ENCODE results near the gene PDLIM1. TPM values are rescaled to one million over a fixed set of nuclear protein-coding genes. Genes with fewer than 3 reads are reported as not detected.

The PDLIM1 gene
- total RNA-seq, 2 donors from 2014 or later = 1.4 to 1.7 TPM

DNA sequence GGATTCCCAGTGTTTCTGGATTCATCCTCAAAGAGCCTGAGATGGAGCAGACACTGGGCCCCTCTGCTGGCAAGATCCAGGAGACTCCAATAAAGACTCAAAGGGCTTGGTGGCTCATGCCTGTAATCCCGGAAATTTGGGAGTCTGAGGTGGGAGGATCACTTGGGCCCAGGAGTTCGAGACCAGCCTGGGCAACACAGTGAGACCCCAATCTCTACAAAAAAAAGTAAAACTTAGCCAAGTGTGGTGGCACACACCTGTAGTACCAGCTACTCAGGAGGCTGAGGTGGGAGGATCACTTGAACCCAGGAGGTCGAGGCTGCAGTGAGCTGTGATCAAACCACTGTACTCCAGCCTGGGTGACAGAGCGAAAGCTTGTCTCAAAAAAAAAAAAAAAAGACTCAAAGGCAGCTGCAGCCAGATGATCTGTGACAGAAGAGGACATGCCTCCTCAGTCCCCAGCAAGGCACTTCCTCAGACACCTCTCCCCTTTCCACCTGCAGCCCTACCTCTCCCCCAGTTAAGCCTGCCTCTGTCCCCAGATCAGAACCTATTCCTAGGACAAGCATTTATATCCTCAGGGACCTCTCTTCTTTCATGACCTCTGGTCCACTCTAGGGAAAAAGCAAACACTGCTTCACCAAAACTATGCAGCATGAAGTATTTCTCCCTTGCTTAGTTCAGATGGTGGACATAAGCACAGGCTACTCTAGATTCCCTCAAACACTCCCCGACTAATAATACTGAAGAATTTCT lies 27.9 kb downstream of the PDLIM1 start:
- no peaks in the 10 kb centered on the region for H3K9me3 Mint-ChIP-seq

DNA sequence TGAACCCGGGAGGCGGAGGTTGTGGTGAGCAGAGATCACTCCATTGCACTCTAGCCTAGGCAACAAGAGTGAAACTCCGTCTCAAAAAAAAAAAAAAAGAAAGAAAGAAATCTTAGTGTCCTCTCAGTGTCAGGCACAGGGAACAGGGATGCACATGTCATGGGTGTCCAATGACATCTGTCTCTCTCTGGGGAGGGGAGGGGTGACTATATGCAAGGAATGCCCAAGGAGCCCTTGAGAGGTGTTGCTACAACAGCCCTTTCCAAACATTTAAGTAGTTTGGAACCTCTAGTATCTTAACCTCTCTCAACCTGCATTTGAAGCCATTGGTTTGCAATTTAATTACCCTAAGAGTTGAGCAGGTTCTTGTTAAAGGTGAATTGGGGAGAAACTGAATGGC lies 28.9 kb downstream of the PDLIM1 start:
- H3K36me3 Mint-ChIP-seq (ENCODE audit: insufficient read depth in 2 of 2) = no peaks in the 10 kb centered on the region
- DNase-seq = no peak
- H3K27ac Mint-ChIP-seq = no peak overlapping the region

More for the DNA sequence above, 27.9 kb downstream of the PDLIM1 start:
- Mint-ChIP-seq H3K27me3 (ENCODE audit: low read depth) (no peaks in the 10 kb centered on the region), H3K4me1 (ENCODE audit: low read depth) (no peaks in the 10 kb centered on the region), H3K27ac (no peak overlapping the region), H3K4me3 (no peak overlapping the region), H3K36me3 (ENCODE audit: insufficient read depth in 2 of 2) (no peaks in the 10 kb centered on the region)
- DNase-seq (no peak), ATAC-seq (replicated peaks in 1 of 2) (no peak)

DNA sequence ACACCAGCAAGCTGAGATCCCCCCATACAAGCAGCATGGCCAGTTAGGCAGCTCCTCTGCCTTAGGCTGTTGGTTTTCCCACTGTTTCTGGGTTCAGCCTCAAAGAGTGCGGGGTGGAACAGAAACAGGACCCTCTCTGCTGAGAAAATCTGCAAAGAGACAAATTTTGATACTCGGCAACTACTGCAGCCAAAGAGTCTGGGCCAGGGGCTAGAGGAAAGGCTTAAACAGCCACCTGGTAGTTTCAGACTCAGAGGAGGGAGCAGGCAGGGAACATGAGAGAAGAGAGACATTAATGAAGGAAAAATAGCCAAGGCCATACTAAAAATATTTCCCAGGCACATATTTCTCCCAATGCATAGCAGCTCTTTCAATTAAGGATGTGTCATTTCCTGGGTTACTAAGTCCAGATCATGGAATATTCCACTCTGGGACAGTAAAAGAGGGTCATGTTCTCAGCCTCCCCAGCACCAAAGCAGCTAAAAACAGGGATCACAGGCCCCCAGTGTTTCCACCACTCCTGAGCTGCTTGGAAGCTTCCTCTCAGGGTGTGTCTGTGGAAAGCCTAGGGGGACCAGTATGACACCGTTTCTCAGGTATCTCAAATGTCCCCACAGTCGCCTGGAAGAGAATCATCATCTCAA lies 29.8 kb downstream of the PDLIM1 start:
- Mint-ChIP-seq H3K9me3 (no peaks in the 10 kb centered on the region), H3K4me1 (ENCODE audit: low read depth) (no peaks in the 10 kb centered on the region), H3K36me3 (ENCODE audit: insufficient read depth in 2 of 2) (no peaks in the 10 kb centered on the region), H3K27me3 (ENCODE audit: low read depth) (no peaks in the 10 kb centered on the region), H3K27ac (no peak overlapping the region), H3K4me3 (no peak overlapping the region)
- DNase-seq (no peak), ATAC-seq (replicated peaks in 1 of 2) (no peak)

More for the DNA sequence above, 28.9 kb downstream of the PDLIM1 start:
- H3K9me3 Mint-ChIP-seq = no peaks in the 10 kb centered on the region
- H3K27me3 Mint-ChIP-seq (ENCODE audit: low read depth) = no peaks in the 10 kb centered on the region
- no peak overlapping the region for H3K4me3 Mint-ChIP-seq
- no peak for ATAC-seq (replicated peaks in 1 of 2)
- H3K4me1 Mint-ChIP-seq (ENCODE audit: low read depth) = no peaks in the 10 kb centered on the region

DNA sequence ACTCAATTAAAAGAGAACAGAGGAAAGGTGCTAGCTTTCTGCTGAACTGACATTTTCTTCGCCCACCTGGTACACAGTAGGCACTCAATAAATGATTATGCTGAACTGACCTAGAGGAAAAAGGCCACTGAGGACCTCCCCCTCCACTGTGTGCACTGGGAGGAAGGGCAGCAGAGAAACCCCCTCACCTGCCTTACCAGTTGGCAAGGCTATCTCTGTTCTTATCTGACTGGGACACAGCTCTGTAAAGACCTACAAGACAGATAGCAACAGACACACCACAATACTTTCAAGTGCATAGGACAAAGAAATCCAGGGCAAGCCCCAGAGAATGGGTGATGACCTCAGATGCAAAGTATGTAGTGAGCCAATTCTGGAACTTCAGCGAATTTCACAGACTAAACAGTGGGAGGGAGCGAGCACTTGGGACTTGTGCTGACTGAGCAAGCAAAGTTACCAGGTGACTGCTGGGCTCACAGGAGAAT lies 30.4 kb downstream of the PDLIM1 start:
- Mint-ChIP-seq H3K36me3 (ENCODE audit: insufficient read depth in 2 of 2) (no peaks in the 10 kb centered on the region), H3K4me3 (no peak overlapping the region), H3K27ac (no peak overlapping the region), H3K27me3 (ENCODE audit: low read depth) (no peaks in the 10 kb centered on the region), H3K4me1 (ENCODE audit: low read depth) (no peaks in the 10 kb centered on the region), H3K9me3 (peaks cover 0 to 2% of the 10 kb centered on the region in 2 donors)
- DNase-seq (no peak), ATAC-seq (replicated peaks in 1 of 2) (peak in 1 of 2 donors; percentile 15)

DNA sequence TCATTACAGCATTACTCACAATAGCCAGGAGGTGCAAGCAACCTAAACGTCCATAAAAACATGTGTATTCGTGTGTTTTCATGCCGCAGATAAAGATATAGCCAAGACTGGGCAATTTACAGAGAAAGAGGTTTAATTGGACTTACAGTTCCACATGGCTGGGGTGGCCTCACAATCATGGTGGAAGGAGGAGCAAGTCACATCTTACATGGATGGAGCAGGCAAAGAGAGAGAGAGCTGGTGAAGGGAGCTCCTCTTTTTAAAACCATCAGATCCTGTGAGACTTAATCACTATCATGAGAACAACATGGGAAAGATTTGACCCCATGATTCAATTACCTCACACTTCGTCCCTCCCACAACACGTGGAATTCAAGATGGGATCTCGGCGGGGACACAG lies 33.0 kb downstream of the PDLIM1 start:
- H3K27ac Mint-ChIP-seq = no peak overlapping the region
- ATAC-seq (replicated peaks in 1 of 2) (no peak), DNase-seq (no peak)
- H3K9me3 Mint-ChIP-seq = peaks cover 0 to 2% of the 10 kb centered on the region in 2 donors
- no peaks in the 10 kb centered on the region for H3K36me3 Mint-ChIP-seq (ENCODE audit: insufficient read depth in 2 of 2)
- H3K4me1 Mint-ChIP-seq (ENCODE audit: low read depth) = no peaks in the 10 kb centered on the region
- H3K4me3 Mint-ChIP-seq = no peak overlapping the region
- peaks cover 5% of the 10 kb centered on the region for H3K27me3 Mint-ChIP-seq (ENCODE audit: low read depth)

DNA sequence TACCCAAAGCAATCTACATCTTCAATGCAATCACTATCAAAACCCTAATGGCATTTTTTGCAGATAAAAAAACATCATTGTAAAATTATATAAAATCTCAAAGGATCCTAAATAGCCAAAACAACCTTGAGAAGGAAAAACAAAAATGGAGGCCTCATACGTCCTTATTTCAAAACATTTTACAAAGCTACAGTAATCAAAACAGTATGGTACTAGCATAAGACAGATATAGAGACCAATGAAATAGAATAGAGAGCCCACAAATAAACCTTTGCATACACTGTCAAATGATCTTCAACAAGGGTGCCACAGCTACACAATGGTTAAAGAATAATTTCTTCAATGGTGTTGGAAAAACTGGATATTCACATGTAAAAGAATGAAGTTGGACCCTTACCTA lies 34.5 kb downstream of the PDLIM1 start:
- H3K4me1 Mint-ChIP-seq (ENCODE audit: low read depth) = no peaks in the 10 kb centered on the region
- peaks cover 18% of the 10 kb centered on the region for H3K27me3 Mint-ChIP-seq (ENCODE audit: low read depth)
- ATAC-seq (replicated peaks in 1 of 2) (no peak), DNase-seq (no peak)
- H3K4me3 Mint-ChIP-seq = no peak overlapping the region
- no peak overlapping the region for H3K27ac Mint-ChIP-seq
- no peaks in the 10 kb centered on the region for H3K36me3 Mint-ChIP-seq (ENCODE audit: insufficient read depth in 2 of 2)
- H3K9me3 Mint-ChIP-seq = peaks cover 0 to 2% of the 10 kb centered on the region in 2 donors

DNA sequence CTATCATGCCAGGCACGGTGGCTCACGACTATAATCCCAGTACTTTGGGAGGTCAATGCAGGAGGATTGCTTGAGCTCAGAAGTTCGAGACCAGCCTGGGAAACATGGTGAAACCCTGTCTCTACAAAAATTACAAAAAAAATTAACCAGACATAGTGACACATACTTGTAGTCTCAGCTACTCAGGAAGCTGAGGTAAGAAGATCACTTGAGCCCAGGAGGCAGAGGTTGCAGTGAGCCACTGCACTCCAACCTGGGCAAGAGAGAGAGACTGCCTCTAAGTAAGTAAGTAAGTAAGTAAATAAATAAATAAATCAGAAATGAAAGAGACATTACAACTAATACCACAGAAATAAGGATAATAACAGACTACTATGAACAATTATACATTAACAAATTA lies 36.2 kb downstream of the PDLIM1 start:
- H3K36me3 Mint-ChIP-seq (ENCODE audit: insufficient read depth in 2 of 2) = no peaks in the 10 kb centered on the region
- H3K4me3 Mint-ChIP-seq = no peak overlapping the region
- peaks cover 0 to 2% of the 10 kb centered on the region in 2 donors for H3K9me3 Mint-ChIP-seq
- H3K27me3 Mint-ChIP-seq (ENCODE audit: low read depth) = peaks cover 18% of the 10 kb centered on the region
- no peak overlapping the region for H3K27ac Mint-ChIP-seq
- ATAC-seq (replicated peaks in 1 of 2) (no peak), DNase-seq (no peak)
- H3K4me1 Mint-ChIP-seq (ENCODE audit: low read depth) = no peaks in the 10 kb centered on the region

DNA sequence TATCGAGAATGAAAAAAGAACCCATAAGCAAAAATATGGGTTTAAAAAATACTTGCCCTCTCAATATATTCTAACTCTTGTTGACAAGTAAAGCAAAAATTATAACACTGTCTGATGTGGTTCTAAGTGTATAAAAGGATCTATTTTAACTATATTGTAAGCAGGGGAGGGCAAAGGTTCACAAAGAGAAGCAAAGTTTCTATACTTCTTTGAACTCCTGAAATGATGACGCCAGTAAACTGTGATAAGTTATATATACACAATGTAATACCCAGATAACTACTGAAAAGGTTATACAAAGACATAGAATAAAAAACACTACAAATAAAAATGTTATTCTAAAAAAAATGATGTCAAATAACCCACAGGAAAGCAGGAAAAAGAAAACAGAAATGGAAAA lies 37.1 kb downstream of the PDLIM1 start:
- ATAC-seq (replicated peaks in 1 of 2) (no peak), DNase-seq (no peak)
- Mint-ChIP-seq H3K27me3 (ENCODE audit: low read depth) (peaks cover 18% of the 10 kb centered on the region), H3K4me3 (no peak overlapping the region), H3K36me3 (ENCODE audit: insufficient read depth in 2 of 2) (no peaks in the 10 kb centered on the region), H3K27ac (no peak overlapping the region), H3K9me3 (peaks cover 0 to 2% of the 10 kb centered on the region in 2 donors), H3K4me1 (ENCODE audit: low read depth) (no peaks in the 10 kb centered on the region)

DNA sequence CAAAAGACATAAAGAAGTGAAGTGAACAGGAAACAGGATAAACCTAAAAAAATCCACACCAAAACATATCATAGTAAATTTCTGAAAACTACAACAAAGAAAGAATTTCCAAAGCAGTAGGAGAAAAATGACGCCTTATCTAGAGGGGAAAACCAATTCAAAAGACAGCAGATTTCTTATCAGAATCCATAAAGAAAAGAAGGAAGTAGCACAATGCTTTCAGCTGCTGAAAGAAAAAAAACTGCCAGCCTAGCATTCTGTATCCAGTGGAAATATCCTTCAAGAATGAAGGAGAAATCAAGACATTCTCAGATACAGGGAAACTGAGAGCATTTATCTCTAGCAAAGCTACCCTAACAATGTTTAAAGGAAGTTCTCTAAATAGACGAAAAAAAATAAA lies 37.8 kb downstream of the PDLIM1 start:
- no peak overlapping the region for H3K27ac Mint-ChIP-seq
- no peaks in the 10 kb centered on the region for H3K36me3 Mint-ChIP-seq (ENCODE audit: insufficient read depth in 2 of 2)
- H3K4me3 Mint-ChIP-seq = no peak overlapping the region
- H3K27me3 Mint-ChIP-seq (ENCODE audit: low read depth) = peaks cover 18% of the 10 kb centered on the region
- no peaks in the 10 kb centered on the region for H3K4me1 Mint-ChIP-seq (ENCODE audit: low read depth)
- DNase-seq (no peak), ATAC-seq (replicated peaks in 1 of 2) (no peak)
- H3K9me3 Mint-ChIP-seq = peaks cover 0 to 2% of the 10 kb centered on the region in 2 donors

DNA sequence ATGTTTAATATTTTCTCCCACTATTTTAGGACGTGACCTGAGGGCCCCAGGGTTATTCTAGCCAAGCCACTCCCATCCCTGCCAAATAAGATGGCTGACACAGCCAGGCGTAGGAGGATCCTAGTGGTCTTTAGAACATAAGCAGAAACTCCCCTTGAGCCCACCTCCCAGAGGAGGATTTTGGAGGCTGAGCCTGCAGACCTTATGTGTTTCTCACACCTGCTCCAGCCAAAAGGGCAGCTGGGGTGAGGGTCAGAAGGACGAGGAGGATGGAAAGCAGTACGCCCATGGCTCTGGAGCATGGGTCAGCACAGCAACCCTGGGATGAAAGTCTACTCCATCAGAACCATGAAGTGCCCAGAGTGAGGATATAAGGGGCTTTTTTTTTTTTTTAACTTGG lies 39.9 kb downstream of the PDLIM1 start:
- no peak overlapping the region for H3K27ac Mint-ChIP-seq
- H3K27me3 Mint-ChIP-seq (ENCODE audit: low read depth) = peaks cover 18% of the 10 kb centered on the region

DNA sequence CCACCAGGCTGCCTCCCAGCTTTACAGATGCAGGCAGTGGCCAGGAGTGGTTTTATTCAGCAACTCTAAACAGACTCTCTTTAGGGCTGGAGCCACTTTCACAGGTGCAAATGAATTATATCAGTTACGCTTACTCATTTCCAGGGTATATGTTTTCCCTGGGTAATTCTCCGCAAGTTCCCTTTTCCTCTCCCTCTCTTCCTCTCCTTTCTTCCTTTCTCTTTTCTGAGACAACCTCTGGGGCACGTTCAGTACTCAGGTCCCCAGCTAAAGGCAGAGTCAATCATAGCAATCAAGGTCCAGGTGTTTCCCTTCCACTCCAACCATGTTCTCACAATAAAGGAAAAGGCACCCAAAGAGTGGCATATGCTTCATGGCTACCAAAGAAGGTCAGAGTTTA lies 41.3 kb downstream of the PDLIM1 start:
- no peaks in the 10 kb centered on the region for H3K9me3 Mint-ChIP-seq
- DNase-seq (no peak), ATAC-seq (replicated peaks in 1 of 2) (no peak)
- no peak overlapping the region for H3K4me3 Mint-ChIP-seq
- peaks cover 27% of the 10 kb centered on the region for H3K27me3 Mint-ChIP-seq (ENCODE audit: low read depth)
- peaks cover 20% of the 10 kb centered on the region for H3K4me1 Mint-ChIP-seq (ENCODE audit: low read depth)
- H3K27ac Mint-ChIP-seq = no peak overlapping the region
- no peaks in the 10 kb centered on the region for H3K36me3 Mint-ChIP-seq (ENCODE audit: insufficient read depth in 2 of 2)

More for the DNA sequence above, 39.9 kb downstream of the PDLIM1 start:
- H3K36me3 Mint-ChIP-seq (ENCODE audit: insufficient read depth in 2 of 2) = no peaks in the 10 kb centered on the region
- H3K4me1 Mint-ChIP-seq (ENCODE audit: low read depth) = peaks cover 6% of the 10 kb centered on the region
- ATAC-seq (replicated peaks in 1 of 2) (no peak), DNase-seq (no peak)
- H3K4me3 Mint-ChIP-seq = no peak overlapping the region
- H3K9me3 Mint-ChIP-seq = peaks cover 0 to 2% of the 10 kb centered on the region in 2 donors

DNA sequence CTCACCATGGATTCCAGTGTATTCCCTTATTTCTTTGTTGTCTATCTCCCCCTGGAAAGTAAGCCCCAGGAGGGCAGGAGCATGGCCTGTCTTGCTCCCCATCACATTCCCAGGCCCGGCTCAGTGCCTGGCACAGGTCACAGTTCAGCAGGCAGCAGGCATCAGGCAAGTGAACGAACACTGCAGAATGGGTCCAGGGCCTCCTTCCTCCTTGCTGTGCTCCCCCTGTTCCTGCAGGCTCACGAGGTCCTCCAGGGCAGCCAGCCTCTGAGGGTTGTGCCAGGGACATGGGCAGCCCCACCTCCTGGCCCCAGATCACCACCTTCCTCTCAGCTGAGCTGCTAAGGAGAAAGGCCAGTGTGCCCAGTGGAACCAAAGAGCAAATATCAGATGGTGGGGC lies 41.8 kb downstream of the PDLIM1 start:
- no peaks in the 10 kb centered on the region for H3K9me3 Mint-ChIP-seq
- no peaks in the 10 kb centered on the region for H3K36me3 Mint-ChIP-seq (ENCODE audit: insufficient read depth in 2 of 2)
- ATAC-seq (replicated peaks in 1 of 2) (no peak), DNase-seq (no peak)
- H3K4me1 Mint-ChIP-seq (ENCODE audit: low read depth) = peaks cover 20% of the 10 kb centered on the region
- H3K27ac Mint-ChIP-seq = no peak overlapping the region
- no peak overlapping the region for H3K4me3 Mint-ChIP-seq
- H3K27me3 Mint-ChIP-seq (ENCODE audit: low read depth) = peaks cover 31% of the 10 kb centered on the region

DNA sequence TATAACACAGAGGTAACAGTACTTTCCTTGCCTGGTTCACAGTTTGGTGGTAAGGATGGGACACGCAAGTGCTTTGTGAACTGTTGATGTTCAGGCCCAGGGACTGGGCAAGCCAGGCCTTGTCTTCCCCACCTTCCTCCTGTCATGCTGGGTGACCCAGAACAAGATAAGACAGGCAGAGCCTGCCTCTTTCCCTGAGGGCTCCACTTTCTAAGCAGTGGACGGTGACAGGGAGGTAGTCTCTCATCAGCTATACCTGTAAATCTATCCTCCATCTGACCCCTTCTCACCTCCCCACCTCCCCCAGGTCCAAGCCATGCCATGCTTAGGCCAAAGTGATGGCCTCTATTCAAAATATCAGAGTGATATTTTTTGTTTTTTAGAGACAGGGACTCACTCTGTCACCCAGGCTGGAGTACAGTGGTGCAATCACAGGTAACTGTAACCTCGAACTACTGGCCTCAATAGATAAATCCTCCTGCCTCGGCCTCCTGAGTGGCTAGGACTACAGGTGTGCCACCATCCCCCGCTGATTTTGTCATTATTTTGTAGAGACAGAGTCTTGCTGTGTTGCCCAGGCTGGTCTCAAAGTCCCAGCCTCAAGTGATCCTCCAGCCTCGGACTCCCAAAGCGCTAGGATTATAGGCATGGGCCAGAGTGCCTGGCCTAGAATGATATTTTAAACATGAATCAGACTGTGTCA lies 42.8 kb downstream of the PDLIM1 start:
- H3K36me3 Mint-ChIP-seq (ENCODE audit: insufficient read depth in 2 of 2) = no peaks in the 10 kb centered on the region
- peaks cover 35% of the 10 kb centered on the region for H3K27me3 Mint-ChIP-seq (ENCODE audit: low read depth)
- H3K9me3 Mint-ChIP-seq = no peaks in the 10 kb centered on the region
- no peak overlapping the region for H3K27ac Mint-ChIP-seq
- DNase-seq = no peak
- ATAC-seq (replicated peaks in 1 of 2) = no peak
- H3K4me1 Mint-ChIP-seq (ENCODE audit: low read depth) = peaks cover 20% of the 10 kb centered on the region
- H3K4me3 Mint-ChIP-seq = no peak overlapping the region
